GM12878 (cell line): ENCODE data around the gene ITGB5. TPM values are rescaled to one million over a fixed set of nuclear protein-coding genes. Genes with fewer than 3 reads are reported as not detected.

Experiments
- ATAC-seq: fragments of 200-7000 bp; cut with Tn5 transposase; 3 replicates; pipeline ENCODE4 v1.9.1; 2020; ENCODE audit warnings: mild to moderate bottlenecking, moderate library complexity
- BruUV-seq: library from RNA; stranded (reverse); fragments of 400-500 nt; replicated peaks from 2 replicates; lab custom pipeline; 2021; lab: Mats Ljungman, UMichigan
- CTCF ChIA-PET: fragments of 300-600 bp; sonication (Branson Sonifier 250); formaldehyde crosslinking; extraction: SDS; loops from one replicate; lab custom pipeline; 2021; ENCODE audit warnings: inconsistent platforms; lab: Yijun Ruan, JAX
- POLR2A ChIA-PET: fragments of 350-600 bp; formaldehyde crosslinking; extraction: SDS; loops from one replicate; lab custom pipeline; 2021; ENCODE audit warnings: inconsistent platforms; lab: Charles Lee
- RAD21 ChIA-PET: fragments of 300-600 bp; sonication (Branson Sonifier 250); formaldehyde crosslinking; loops from one replicate; lab custom pipeline; 2023; ENCODE audit warnings: antibody characterized with exemption; ENCODE audit not compliant: unreplicated experiment; lab: Charles Lee
- SMC1A ChIA-PET: fragments of 300-600 bp; sonication (Branson Sonifier 250); formaldehyde crosslinking; loops from one replicate; lab custom pipeline; 2023; ENCODE audit not compliant: unreplicated experiment, uncharacterized antibody; lab: Charles Lee
- DNase-seq: peaks from one replicate; pipeline ENCODE4 v3.0.0-alpha.2; 2011; ENCODE audit warnings: low read depth, low spot score
- FAIRE-seq: peaks from 3 replicates; lab custom pipeline; 2011; peaks lifted over from hg19 to GRCh38; lab: Jason Lieb, UNC
- H2AFZ ChIP-seq: 2 replicates; pipeline ENCODE4 v1.6.0; 2011; ENCODE audit warnings: low read depth, low read length, control low read depth; ENCODE audit not compliant: control insufficient read depth
- H3K27ac ChIP-seq: 2 replicates; pipeline ENCODE4 v1.5.1; 2011; ENCODE audit warnings: control low read depth; ENCODE audit not compliant: control insufficient read depth, insufficient read depth
- H3K27me3 ChIP-seq, 2 experiments: replicated peaks in 1 of 2; 2 replicates each; pipeline versions ENCODE4 v1.6.0 to v1.6.1; 2011; ENCODE audit warnings: low read length in 1 of 2; ENCODE audit not compliant: control insufficient read depth in 2 of 2, insufficient read depth in 2 of 2
- H3K36me3 ChIP-seq, 2 experiments: 2 replicates each; pipeline ENCODE4 v1.5.1; 2011; ENCODE audit warnings: low read length in 1 of 2; ENCODE audit not compliant: control insufficient read depth in 2 of 2, insufficient read depth in 2 of 2
- H3K4me1 ChIP-seq: 2 replicates; pipeline ENCODE4 v1.6.1; 2011; ENCODE audit warnings: mild to moderate bottlenecking, low read length, moderate library complexity, mixed read lengths; ENCODE audit not compliant: control insufficient read depth, insufficient read depth
- H3K4me2 ChIP-seq: 2 replicates; pipeline ENCODE4 v1.6.0; 2011; ENCODE audit warnings: control low read depth; ENCODE audit not compliant: control insufficient read depth, insufficient read depth
- H3K4me3 ChIP-seq: fragments of 200-600 bp; sonication (generic); 2 replicates; pipeline ENCODE4 v1.5.1; 2016
- H3K79me2 ChIP-seq: 2 replicates; pipeline ENCODE4 v1.6.0; 2011; ENCODE audit warnings: low read length; ENCODE audit not compliant: control insufficient read depth, insufficient read depth
- H3K9ac ChIP-seq: 2 replicates; pipeline ENCODE4 v1.8.0; 2011; ENCODE audit warnings: low read length, control low read depth, mixed read lengths; ENCODE audit not compliant: control insufficient read depth, insufficient read depth
- H3K9me3 ChIP-seq: replicated peaks from 3 replicates; pipeline ENCODE4 v1.5.1; 2011; ENCODE audit warnings: mild to moderate bottlenecking, low read length; ENCODE audit not compliant: control insufficient read depth, insufficient read depth
- H4K20me1 ChIP-seq: 2 replicates; pipeline ENCODE4 v1.6.0; 2011; ENCODE audit not compliant: control insufficient read depth, insufficient read depth
- ASH2L ChIP-seq: fragments of 300-600, 200-600 bp; sonication (generic); IDR thresholded peaks from 2 replicates; pipeline ENCODE4 v1.6.1; 2017; ENCODE audit warnings: low read depth, mild to moderate bottlenecking, borderline replicate concordance
- CHD4 ChIP-seq: fragments of 200-600 bp; sonication (generic); IDR thresholded peaks from 2 replicates; pipeline ENCODE4 v1.6.1; 2016; ENCODE audit warnings: mild to moderate bottlenecking
- HDAC2 ChIP-seq: fragments of 200-600 bp; sonication (generic); IDR thresholded peaks from 2 replicates; pipeline ENCODE4 v1.6.1; 2017
- MEF2B ChIP-seq: fragments of 450-650 bp; IDR thresholded peaks from 2 replicates; pipeline ENCODE4 v1.6.1; 2018; ENCODE audit warnings: mild to moderate bottlenecking, moderate library complexity; ENCODE audit not compliant: partially characterized antibody, poor library complexity, severe bottlenecking
- NR2C2 ChIP-seq: IDR thresholded peaks from 2 replicates; pipeline ENCODE4 v1.6.1; 2011; ENCODE audit warnings: borderline replicate concordance, low read depth; ENCODE audit not compliant: control insufficient read depth, insufficient read length
- NR2F1 ChIP-seq: fragments of 450-650 bp; conservative IDR thresholded peaks from 2 replicates; pipeline ENCODE4 v1.6.1; 2017; ENCODE audit warnings: mild to moderate bottlenecking
- POLR2AphosphoS2 ChIP-seq: IDR thresholded peaks from 2 replicates; pipeline ENCODE4 v1.6.1; 2011; ENCODE audit warnings: low read depth, mild to moderate bottlenecking, low read length, improper control_type of control experiment, moderate library complexity
- SUPT20H ChIP-seq: IDR thresholded peaks from 2 replicates; pipeline ENCODE4 v1.6.1; 2011; ENCODE audit warnings: low read depth, mild to moderate bottlenecking, low read length, moderate library complexity, borderline replicate concordance; ENCODE audit not compliant: control insufficient read depth
- ZNF24 ChIP-seq: fragments of 450-650 bp; IDR thresholded peaks from 2 replicates; pipeline ENCODE4 v1.6.1; 2017; ENCODE audit warnings: antibody characterized with exemption, mild to moderate bottlenecking
- WGBS: methylation state at CpG from one replicate; pipeline ENCODE4 v1.1.6; 2016; ENCODE audit warnings: low lambda C conversion rate; ENCODE audit not compliant: insufficient replicate concordance, insufficient coverage; ENCODE audit errors: missing lambda C conversion rate; 5-methylcytosine and 5-hydroxymethylcytosine counted together
- in situ Hi-C: fragments of 300-500 bp; cut with MboI; formaldehyde crosslinking; loops from 9 replicates; pipeline ENCODE4 v1.14.3; 2018; ENCODE audit warnings: mixed read lengths
- intact Hi-C: fragments of 100-400 bp; cut with micrococcal nuclease; formaldehyde crosslinking; loops from one replicate; pipeline ENCODE4 v1.14.2; 2022; ENCODE audit not compliant: unreplicated experiment
- polyA plus RNA-seq, 11 experiments: library from polyadenylated mRNA; depleted of rRNA in 4 of 11; unstranded in 6 of 11; stranded (reverse) in 5 of 11; fragments of >200 nt; fragmentation: Nextera tagmentation in 4 of 11; fragmentation: Illumina TruSeq in 1 of 11; extraction: Ambion mirVana in 4 of 11; extraction: Trizol in 1 of 11; gene quantifications; 1 replicate in 1 of 11; 2 replicates in 10 of 11; pipeline versions ENCODE4 v1.2.1 to v1.2.3, GENCODE V29; 2011 to 2016; ENCODE audit warnings: inconsistent platforms in 2 of 11, missing spikeins in 2 of 11, low read depth in 1 of 11
- total RNA-seq, 4 experiments: library from RNA; depleted of rRNA in 3 of 4; stranded (reverse); fragments of >200 nt in 3 of 4; fragmentation: Illumina TruSeq in 1 of 4; extraction: Trizol in 1 of 4; gene quantifications; 2 replicates each; pipeline versions ENCODE4 v1.2.1 to v1.2.3, GENCODE V29; 2013 to 2021
- TF ChIP-seq, protein P1 (sequence below): fragments of 450-650 bp; IDR thresholded peaks from 2 replicates; pipeline ENCODE4 v1.6.1; 2017; ENCODE audit warnings: mild to moderate bottlenecking, moderate library complexity
- TF ChIP-seq, protein P2 (sequence below), 3 experiments: IDR thresholded peaks in 2 of 3; conservative IDR thresholded peaks in 1 of 3; 2 replicates each; pipeline ENCODE4 v1.5.1; 2011; ENCODE audit warnings: low read depth in 3 of 3, low read length in 3 of 3, mild to moderate bottlenecking in 3 of 3, control low read depth in 2 of 3, moderate library complexity in 2 of 3, inconsistent platforms in 1 of 3, mixed read lengths in 1 of 3; ENCODE audit not compliant: control insufficient read depth in 2 of 3, insufficient read depth in 1 of 3; ENCODE audit errors: extremely low read depth in 1 of 3
- TF ChIP-seq, protein P3 (sequence below): fragments of 450-650 bp; formaldehyde crosslinking; IDR thresholded peaks from 2 replicates; pipeline ENCODE4 v1.4.0; 2022; ENCODE audit warnings: mild to moderate bottlenecking, moderate library complexity

The ITGB5 gene
- total and polyA plus RNA-seq, 10 of the 15 experiments (the other 5 are each of a cell fraction or from before 2014, with no cell fraction given): 0.05 to 10.0 (median 0.83) TPM; not detected in 2

DNA sequence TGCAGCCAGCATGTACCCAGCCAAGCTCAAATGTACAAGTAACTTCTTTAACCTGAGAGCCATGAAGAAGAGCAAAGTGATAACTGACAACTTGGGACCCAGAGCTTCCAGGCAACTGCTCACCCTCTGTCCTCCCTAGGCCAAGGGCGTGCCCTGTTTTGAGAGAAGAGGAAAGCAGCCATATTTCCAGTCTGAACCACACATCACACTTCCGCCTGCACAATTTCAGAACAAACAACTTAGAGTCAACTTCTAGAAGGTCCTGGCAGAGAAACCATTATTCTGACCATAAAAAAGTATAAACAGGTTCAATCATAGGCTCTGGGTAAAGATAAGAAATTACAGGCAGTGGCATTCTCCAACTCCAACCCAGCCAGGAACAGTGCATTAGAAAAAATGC is 50.1 kb downstream of the ITGB5 start:
- Histone ChIP-seq H4K20me1 (no peaks in the 10 kb centered on the region), H3K36me3 (no peaks in the 10 kb centered on the region), H3K9ac (no peak overlapping the region), H3K4me3 (no peak overlapping the region), H3K27me3 (no peaks in the 10 kb centered on the region), H3K4me1 (peaks cover 14% of the 10 kb centered on the region), H3K79me2 (no peaks in the 10 kb centered on the region), H3K9me3 (no peaks in the 10 kb centered on the region), H2AFZ (no peak overlapping the region), H3K27ac (no peak overlapping the region), H3K4me2 (no peak overlapping the region)
- RAD21 ChIA-PET: interaction anchor here (1.2 to 2.2 kb wide), 3 partner anchors 23 to 67 kb away, joined by 3 to 8 read pairs (median 4); no protein-coding TSS in a partner anchor
- SMC1A ChIA-PET: interaction anchor here (0.7 kb wide), 1 partner anchor 66 kb away, joined by 4 read pairs; no protein-coding TSS in a partner anchor
- DNase-seq (no peak), FAIRE-seq (no peak), ATAC-seq (no peak)
- CTCF ChIA-PET: interaction anchor here (0.7 kb wide), 1 partner anchor 20 kb away, joined by 6 read pairs; no protein-coding TSS in a partner anchor
- intact Hi-C loops (no loop called here), in situ Hi-C loops (no loop called here)
- no TSS peak for BruUV-seq
- TF ChIP-seq POLR2AphosphoS2 (no peak), NR2C2 (no peak), NR2F1 (no peak), HDAC2 (no peak), CHD4 (no peak), MEF2B (no peak), SUPT20H (no peak), ZNF24 (no peak), ASH2L (no peak)
- TF ChIP-seq, protein P1, sequence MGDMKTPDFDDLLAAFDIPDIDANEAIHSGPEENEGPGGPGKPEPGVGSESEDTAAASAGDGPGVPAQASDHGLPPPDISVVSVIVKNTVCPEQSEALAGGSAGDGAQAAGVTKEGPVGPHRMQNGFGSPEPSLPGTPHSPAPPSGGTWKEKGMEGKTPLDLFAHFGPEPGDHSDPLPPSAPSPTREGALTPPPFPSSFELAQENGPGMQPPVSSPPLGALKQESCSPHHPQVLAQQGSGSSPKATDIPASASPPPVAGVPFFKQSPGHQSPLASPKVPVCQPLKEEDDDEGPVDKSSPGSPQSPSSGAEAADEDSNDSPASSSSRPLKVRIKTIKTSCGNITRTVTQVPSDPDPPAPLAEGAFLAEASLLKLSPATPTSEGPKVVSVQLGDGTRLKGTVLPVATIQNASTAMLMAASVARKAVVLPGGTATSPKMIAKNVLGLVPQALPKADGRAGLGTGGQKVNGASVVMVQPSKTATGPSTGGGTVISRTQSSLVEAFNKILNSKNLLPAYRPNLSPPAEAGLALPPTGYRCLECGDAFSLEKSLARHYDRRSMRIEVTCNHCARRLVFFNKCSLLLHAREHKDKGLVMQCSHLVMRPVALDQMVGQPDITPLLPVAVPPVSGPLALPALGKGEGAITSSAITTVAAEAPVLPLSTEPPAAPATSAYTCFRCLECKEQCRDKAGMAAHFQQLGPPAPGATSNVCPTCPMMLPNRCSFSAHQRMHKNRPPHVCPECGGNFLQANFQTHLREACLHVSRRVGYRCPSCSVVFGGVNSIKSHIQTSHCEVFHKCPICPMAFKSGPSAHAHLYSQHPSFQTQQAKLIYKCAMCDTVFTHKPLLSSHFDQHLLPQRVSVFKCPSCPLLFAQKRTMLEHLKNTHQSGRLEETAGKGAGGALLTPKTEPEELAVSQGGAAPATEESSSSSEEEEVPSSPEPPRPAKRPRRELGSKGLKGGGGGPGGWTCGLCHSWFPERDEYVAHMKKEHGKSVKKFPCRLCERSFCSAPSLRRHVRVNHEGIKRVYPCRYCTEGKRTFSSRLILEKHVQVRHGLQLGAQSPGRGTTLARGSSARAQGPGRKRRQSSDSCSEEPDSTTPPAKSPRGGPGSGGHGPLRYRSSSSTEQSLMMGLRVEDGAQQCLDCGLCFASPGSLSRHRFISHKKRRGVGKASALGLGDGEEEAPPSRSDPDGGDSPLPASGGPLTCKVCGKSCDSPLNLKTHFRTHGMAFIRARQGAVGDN: no peak
- TF ChIP-seq, protein P2, sequence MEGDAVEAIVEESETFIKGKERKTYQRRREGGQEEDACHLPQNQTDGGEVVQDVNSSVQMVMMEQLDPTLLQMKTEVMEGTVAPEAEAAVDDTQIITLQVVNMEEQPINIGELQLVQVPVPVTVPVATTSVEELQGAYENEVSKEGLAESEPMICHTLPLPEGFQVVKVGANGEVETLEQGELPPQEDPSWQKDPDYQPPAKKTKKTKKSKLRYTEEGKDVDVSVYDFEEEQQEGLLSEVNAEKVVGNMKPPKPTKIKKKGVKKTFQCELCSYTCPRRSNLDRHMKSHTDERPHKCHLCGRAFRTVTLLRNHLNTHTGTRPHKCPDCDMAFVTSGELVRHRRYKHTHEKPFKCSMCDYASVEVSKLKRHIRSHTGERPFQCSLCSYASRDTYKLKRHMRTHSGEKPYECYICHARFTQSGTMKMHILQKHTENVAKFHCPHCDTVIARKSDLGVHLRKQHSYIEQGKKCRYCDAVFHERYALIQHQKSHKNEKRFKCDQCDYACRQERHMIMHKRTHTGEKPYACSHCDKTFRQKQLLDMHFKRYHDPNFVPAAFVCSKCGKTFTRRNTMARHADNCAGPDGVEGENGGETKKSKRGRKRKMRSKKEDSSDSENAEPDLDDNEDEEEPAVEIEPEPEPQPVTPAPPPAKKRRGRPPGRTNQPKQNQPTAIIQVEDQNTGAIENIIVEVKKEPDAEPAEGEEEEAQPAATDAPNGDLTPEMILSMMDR (IDR thresholded peaks at IDR 0.05 in 2 of 3, conservative IDR thresholded peaks at IDR 0.05 in 1 of 3; ENCODE audit: control insufficient read depth in 2 of 3, extremely low read depth in 1 of 3, insufficient read depth in 1 of 3, low read depth in 3 of 3, low read length in 3 of 3): no peak
- TF ChIP-seq, protein P3, sequence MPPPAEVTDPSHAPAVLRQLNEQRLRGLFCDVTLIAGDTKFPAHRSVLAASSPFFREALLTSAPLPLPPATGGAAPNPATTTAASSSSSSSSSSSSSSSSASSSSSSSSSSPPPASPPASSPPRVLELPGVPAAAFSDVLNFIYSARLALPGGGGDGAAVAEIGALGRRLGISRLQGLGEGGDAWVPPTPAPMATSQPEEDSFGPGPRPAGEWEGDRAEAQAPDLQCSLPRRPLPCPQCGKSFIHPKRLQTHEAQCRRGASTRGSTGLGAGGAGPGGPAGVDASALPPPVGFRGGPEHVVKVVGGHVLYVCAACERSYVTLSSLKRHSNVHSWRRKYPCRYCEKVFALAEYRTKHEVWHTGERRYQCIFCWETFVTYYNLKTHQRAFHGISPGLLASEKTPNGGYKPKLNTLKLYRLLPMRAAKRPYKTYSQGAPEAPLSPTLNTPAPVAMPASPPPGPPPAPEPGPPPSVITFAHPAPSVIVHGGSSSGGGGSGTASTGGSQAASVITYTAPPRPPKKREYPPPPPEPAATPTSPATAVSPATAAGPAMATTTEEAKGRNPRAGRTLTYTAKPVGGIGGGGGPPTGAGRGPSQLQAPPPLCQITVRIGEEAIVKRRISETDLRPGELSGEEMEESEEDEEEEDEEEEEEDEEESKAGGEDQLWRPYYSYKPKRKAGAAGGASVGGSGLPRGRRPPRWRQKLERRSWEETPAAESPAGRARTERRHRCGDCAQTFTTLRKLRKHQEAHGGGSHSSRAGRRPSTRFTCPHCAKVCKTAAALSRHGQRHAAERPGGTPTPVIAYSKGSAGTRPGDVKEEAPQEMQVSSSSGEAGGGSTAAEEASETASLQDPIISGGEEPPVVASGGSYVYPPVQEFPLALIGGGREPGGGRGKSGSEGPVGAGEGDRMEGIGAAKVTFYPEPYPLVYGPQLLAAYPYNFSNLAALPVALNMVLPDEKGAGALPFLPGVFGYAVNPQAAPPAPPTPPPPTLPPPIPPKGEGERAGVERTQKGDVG (CRISPR knock-in tag): no peak
- WGBS: 95% methylated on average over 2 of the region's 2 CpGs
- POLR2A ChIA-PET: no interaction called here
